Gastroesophageal sphincter (tissue), 3 donors: ENCODE measurements around the gene RNF126.

Source experiments
- POLR2A ChIP-seq, 2 donors: fragments of 450-650 bp; IDR thresholded peaks; one replicate each; pipeline ENCODE4 v1.6.1; 2017; ENCODE audit warnings: antibody characterized with exemption in 2 of 2, mild to moderate bottlenecking in 2 of 2, moderate library complexity in 1 of 2
- POLR2AphosphoS5 ChIP-seq: sonication (generic); formaldehyde crosslinking; IDR thresholded peaks from one replicate; pipeline ENCODE4 v1.6.1; 2017; ENCODE audit warnings: antibody characterized with exemption
- TF ChIP-seq, protein P1 (sequence below), 4 experiments: fragments of 200-600 bp in 2 of 4; fragments of 450-650 bp in 2 of 4; sonication (generic) in 1 of 4; IDR thresholded peaks; one replicate each; pipeline ENCODE4 v1.5.1; 2017 to 2019; ENCODE audit warnings: antibody characterized with exemption in 4 of 4, mild to moderate bottlenecking in 2 of 4, moderate library complexity in 2 of 4

DNA sequence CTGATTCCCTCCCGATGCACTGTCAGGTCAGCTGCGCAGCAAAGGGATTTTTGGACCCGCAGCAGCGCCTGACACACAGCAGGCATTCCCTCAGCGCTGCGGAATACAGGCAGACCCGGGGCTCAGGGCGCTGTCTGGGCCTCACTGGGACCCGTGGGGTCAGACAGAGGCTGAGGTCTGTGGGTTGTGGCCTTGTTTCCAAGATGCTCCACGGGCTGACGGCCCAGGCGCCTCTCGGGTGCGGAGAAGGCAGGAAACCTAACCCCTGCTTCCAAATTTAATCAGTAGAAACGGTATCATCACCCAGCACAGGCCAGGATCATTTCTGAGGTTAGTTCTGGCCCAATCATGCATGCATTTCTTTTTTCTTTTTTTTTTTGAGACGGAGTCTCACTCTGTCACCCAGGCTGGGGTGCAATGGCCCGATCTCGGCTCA is 686 bp upstream of the RNF126 start:
- TF ChIP-seq, protein P1, sequence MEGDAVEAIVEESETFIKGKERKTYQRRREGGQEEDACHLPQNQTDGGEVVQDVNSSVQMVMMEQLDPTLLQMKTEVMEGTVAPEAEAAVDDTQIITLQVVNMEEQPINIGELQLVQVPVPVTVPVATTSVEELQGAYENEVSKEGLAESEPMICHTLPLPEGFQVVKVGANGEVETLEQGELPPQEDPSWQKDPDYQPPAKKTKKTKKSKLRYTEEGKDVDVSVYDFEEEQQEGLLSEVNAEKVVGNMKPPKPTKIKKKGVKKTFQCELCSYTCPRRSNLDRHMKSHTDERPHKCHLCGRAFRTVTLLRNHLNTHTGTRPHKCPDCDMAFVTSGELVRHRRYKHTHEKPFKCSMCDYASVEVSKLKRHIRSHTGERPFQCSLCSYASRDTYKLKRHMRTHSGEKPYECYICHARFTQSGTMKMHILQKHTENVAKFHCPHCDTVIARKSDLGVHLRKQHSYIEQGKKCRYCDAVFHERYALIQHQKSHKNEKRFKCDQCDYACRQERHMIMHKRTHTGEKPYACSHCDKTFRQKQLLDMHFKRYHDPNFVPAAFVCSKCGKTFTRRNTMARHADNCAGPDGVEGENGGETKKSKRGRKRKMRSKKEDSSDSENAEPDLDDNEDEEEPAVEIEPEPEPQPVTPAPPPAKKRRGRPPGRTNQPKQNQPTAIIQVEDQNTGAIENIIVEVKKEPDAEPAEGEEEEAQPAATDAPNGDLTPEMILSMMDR (IDR thresholded peaks at IDR 0.05) = no peak
- TF ChIP-seq POLR2A (IDR thresholded peaks at IDR 0.05) = no peak
- TF ChIP-seq POLR2AphosphoS5 = no peak
